Measurements from ENCODE around the gene ANK3.

DNA sequence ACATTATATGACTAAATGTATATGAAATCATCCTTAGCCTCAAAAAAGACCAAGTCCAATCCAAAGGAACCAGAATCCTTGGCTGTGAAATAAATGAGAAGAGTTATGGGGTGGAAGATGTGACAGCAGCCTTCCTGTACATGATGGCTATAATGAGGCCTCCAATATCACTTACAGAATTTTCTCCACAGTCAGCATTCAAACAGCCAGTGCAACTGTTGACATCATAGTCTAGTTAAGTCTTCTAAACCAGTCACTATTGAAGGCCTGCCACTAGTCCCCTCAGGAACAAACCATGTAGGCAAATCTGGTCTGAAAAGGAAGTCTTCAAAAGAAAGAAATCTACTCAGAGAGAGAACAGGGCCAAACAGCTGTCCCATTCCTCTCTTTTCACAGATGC lies 263.8 kb downstream of the ANK3 start:
- no peak for TF ChIP-seq POLR2AphosphoS5 (IDR thresholded peaks at IDR 0.05)
- TF ChIP-seq RAD21 (conservative IDR thresholded peaks at IDR 0.05): no peak
- no peak for TF ChIP-seq SMC3 (conservative IDR thresholded peaks at IDR 0.05; ENCODE audit: poor library complexity)
